Measurements from ENCODE around the gene ODC1.

Gene ODC1

GRCh38 chr2:10406491-10407188 lies 41.5 kb downstream of the ODC1 start:
- no peaks in the 10 kb centered on the region for H3K9me3 ChIP-seq (ENCODE audit: control insufficient read depth, insufficient read depth, low read depth, low read length)
- no peak overlapping the region for H3K4me3 ChIP-seq (ENCODE audit: low read depth, low read length)
- ChIA-PET CTCF (interaction anchor here (3.0 to 4.2 kb wide), 2 partner anchors 28 to 334 kb away, joined by 14 to 50 read pairs; no protein-coding TSS in a partner anchor), POLR2A (no interaction called here)
- no peak for TF ChIP-seq ZNF184 (tag by site-specific recombination; IDR thresholded peaks at IDR 0.05)
- TF ChIP-seq HOXC10 (CRISPR knock-in tag; IDR thresholded peaks at IDR 0.05), result no peak
- no peak for TF ChIP-seq TCF7L2 (IDR thresholded peaks at IDR 0.05; ENCODE audit: borderline replicate concordance, low read depth, low read length)
- no peak for TF ChIP-seq ZNF658 (tag by site-specific recombination; IDR thresholded peaks at IDR 0.05)
- TF ChIP-seq, protein P1, sequence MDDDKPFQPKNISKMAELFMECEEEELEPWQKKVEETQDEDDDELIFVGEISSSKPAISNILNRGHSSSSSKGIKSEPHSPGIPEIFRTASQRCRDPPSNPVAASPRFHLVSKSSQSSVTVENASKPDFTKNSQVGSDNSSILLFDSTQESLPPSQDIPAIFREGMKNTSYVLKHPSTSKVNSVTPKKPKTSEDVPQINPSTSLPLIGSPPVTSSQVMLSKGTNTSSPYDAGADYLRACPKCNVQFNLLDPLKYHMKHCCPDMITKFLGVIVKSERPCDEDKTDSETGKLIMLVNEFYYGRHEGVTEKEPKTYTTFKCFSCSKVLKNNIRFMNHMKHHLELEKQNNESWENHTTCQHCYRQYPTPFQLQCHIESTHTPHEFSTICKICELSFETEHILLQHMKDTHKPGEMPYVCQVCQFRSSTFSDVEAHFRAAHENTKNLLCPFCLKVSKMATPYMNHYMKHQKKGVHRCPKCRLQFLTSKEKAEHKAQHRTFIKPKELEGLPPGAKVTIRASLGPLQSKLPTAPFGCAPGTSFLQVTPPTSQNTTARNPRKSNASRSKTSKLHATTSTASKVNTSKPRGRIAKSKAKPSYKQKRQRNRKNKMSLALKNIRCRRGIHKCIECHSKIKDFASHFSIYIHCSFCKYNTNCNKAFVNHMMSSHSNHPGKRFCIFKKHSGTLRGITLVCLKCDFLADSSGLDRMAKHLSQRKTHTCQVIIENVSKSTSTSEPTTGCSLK (tag by site-specific recombination; IDR thresholded peaks at IDR 0.05), result no peak
- TF ChIP-seq, protein P2, sequence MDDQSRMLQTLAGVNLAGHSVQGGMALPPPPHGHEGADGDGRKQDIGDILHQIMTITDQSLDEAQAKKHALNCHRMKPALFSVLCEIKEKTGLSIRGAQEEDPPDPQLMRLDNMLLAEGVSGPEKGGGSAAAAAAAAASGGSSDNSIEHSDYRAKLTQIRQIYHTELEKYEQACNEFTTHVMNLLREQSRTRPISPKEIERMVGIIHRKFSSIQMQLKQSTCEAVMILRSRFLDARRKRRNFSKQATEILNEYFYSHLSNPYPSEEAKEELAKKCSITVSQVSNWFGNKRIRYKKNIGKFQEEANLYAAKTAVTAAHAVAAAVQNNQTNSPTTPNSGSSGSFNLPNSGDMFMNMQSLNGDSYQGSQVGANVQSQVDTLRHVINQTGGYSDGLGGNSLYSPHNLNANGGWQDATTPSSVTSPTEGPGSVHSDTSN (CRISPR knock-in tag; IDR thresholded peaks at IDR 0.05), result no peak
- no peak for TF ChIP-seq ZNF18 (tag by site-specific recombination; IDR thresholded peaks at IDR 0.05)
- no peak for TF ChIP-seq ZBTB1 (tag by site-specific recombination; IDR thresholded peaks at IDR 0.05)
- no peak for TF ChIP-seq PRDM1 (tag by site-specific recombination; IDR thresholded peaks at IDR 0.05)
- TF ChIP-seq ZEB2 (tag by site-specific recombination; IDR thresholded peaks at IDR 0.05), result no peak
- TF ChIP-seq ZNF544 (tag by site-specific recombination; IDR thresholded peaks at IDR 0.05), result no peak
- TF ChIP-seq ZNF488 (tag by site-specific recombination; IDR thresholded peaks at IDR 0.05), result no peak
- TF ChIP-seq ZNF221 (tag by site-specific recombination; IDR thresholded peaks at IDR 0.05; ENCODE audit: borderline replicate concordance), result no peak
- TF ChIP-seq ZBTB7A (tag by site-specific recombination; IDR thresholded peaks at IDR 0.05; ENCODE audit: low read depth), result no peak
- TF ChIP-seq GLIS2 (tag by site-specific recombination; IDR thresholded peaks at IDR 0.05), result no peak
- TF ChIP-seq, protein P3, sequence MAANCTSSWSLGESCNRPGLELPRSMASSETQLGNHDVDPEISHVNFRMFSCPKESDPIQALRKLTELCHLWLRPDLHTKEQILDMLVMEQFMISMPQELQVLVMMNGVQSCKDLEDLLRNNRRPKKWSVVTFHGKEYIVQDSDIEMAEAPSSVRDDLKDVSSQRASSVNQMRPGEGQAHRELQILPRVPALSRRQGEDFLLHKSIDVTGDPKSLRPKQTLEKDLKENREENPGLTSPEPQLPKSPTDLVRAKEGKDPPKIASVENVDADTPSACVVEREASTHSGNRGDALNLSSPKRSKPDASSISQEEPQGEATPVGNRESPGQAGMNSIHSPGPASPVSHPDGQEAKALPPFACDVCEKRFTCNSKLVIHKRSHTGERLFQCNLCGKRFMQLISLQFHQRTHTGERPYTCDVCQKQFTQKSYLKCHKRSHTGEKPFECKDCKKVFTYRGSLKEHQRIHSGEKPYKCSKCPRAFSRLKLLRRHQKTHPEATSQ (tag by site-specific recombination; IDR thresholded peaks at IDR 0.05), result no peak
- TF ChIP-seq ZNF843 (tag by site-specific recombination; IDR thresholded peaks at IDR 0.05), result no peak
- no peak for TF ChIP-seq GFI1B (tag by site-specific recombination; IDR thresholded peaks at IDR 0.05)
- H3K4me1 ChIP-seq (ENCODE audit: control insufficient read depth, insufficient read depth, low read length), result no peaks in the 10 kb centered on the region
- no peak overlapping the region for H3K27ac ChIP-seq (ENCODE audit: extremely low read depth, low read depth, low read length)
- H3K36me3 ChIP-seq (ENCODE audit: control insufficient read depth in 2 of 2, insufficient read depth in 1 of 2, low read length in 2 of 2), result no peaks in the 10 kb centered on the region

- ChIA-PET CTCF (interaction anchor here (0.5 to 3.0 kb wide), 2 partner anchors 20 to 334 kb away, joined by 3 to 14 read pairs; no protein-coding TSS in a partner anchor), POLR2A (no interaction called here)
- Histone ChIP-seq H3K4me3 (ENCODE audit: low read depth, low read length) (no peak overlapping the region), H3K4me1 (ENCODE audit: control insufficient read depth, insufficient read depth, low read length) (no peaks in the 10 kb centered on the region), H3K27ac (ENCODE audit: extremely low read depth, low read depth, low read length) (no peak overlapping the region), H3K9me3 (ENCODE audit: control insufficient read depth, insufficient read depth, low read depth, low read length) (no peaks in the 10 kb centered on the region), H3K36me3 (ENCODE audit: control insufficient read depth in 2 of 2, insufficient read depth in 1 of 2, low read length in 2 of 2) (no peaks in the 10 kb centered on the region)
- TF ChIP-seq ZNF146 (tag by site-specific recombination; IDR thresholded peaks at IDR 0.05), result no peak
- no peak for TF ChIP-seq REPIN1 (tag by site-specific recombination; IDR thresholded peaks at IDR 0.05; ENCODE audit: low read depth)
- no peak for TF ChIP-seq ZNF626 (tag by site-specific recombination; IDR thresholded peaks at IDR 0.05)
- TF ChIP-seq, protein P3 (tag by site-specific recombination; IDR thresholded peaks at IDR 0.05), result no peak
- no peak for TF ChIP-seq KLF16 (tag by site-specific recombination; IDR thresholded peaks at IDR 0.05)
- TF ChIP-seq OSR2 (tag by site-specific recombination; IDR thresholded peaks at IDR 0.05), result no peak
- TF ChIP-seq ZNF248 (tag by site-specific recombination; IDR thresholded peaks at IDR 0.05), result no peak
- no peak for TF ChIP-seq AEBP2 (tag by site-specific recombination; IDR thresholded peaks at IDR 0.05; ENCODE audit: borderline replicate concordance)
Observed at GRCh38 chr2:10406016-10406415, 42.1 kb downstream of the ODC1 start.
